Adipocyte (in vitro differentiated cells): ENCODE results near the gene MEIS2.

ENCODE experiments used
- DNase-seq: peaks from one replicate; pipeline ENCODE4 v3.0.0-alpha.2; 2015; ENCODE audit warnings: low read depth
- H3K27me3 ChIP-seq: replicated peaks from 2 replicates; pipeline ENCODE4 v1.7.0; 2013; ENCODE audit warnings: mild to moderate bottlenecking, low read length, moderate library complexity; ENCODE audit not compliant: control insufficient read depth, insufficient read depth
- H3K36me3 ChIP-seq: 2 replicates; pipeline ENCODE4 v1.7.0; 2013; ENCODE audit warnings: low read length, mild to moderate bottlenecking, moderate library complexity; ENCODE audit not compliant: control insufficient read depth, insufficient read depth, severe bottlenecking
- H3K4me1 ChIP-seq: 2 replicates; pipeline ENCODE4 v1.7.0; 2013; ENCODE audit warnings: mild to moderate bottlenecking, low read length, moderate library complexity; ENCODE audit not compliant: control insufficient read depth, insufficient read depth
- H3K4me3 ChIP-seq: 2 replicates; pipeline ENCODE4 v1.7.0; 2013; ENCODE audit warnings: mild to moderate bottlenecking, low read length, moderate library complexity
- H3K9ac ChIP-seq: 2 replicates; pipeline ENCODE4 v1.7.0; 2013; ENCODE audit warnings: mild to moderate bottlenecking, low read length, moderate library complexity
- H3K9me3 ChIP-seq: 2 replicates; pipeline ENCODE4 v1.7.0; 2013; ENCODE audit warnings: mild to moderate bottlenecking, low read length, moderate library complexity; ENCODE audit not compliant: control insufficient read depth

The MEIS2 gene

GRCh38 chr15:37096558-37097143, 3.7 kb downstream of the MEIS2 start:
- peak overlapping the region; percentile 98 for H3K9ac ChIP-seq
- H3K27me3 ChIP-seq: no peaks in the 10 kb centered on the region
- peak overlapping the region; percentile 98 for H3K4me3 ChIP-seq
- peaks cover 17% of the 10 kb centered on the region for H3K36me3 ChIP-seq
- H3K9me3 ChIP-seq: no peaks in the 10 kb centered on the region
- peaks cover 39% of the 10 kb centered on the region for H3K4me1 ChIP-seq
- DNase-seq: peak; percentile 48

DNA sequence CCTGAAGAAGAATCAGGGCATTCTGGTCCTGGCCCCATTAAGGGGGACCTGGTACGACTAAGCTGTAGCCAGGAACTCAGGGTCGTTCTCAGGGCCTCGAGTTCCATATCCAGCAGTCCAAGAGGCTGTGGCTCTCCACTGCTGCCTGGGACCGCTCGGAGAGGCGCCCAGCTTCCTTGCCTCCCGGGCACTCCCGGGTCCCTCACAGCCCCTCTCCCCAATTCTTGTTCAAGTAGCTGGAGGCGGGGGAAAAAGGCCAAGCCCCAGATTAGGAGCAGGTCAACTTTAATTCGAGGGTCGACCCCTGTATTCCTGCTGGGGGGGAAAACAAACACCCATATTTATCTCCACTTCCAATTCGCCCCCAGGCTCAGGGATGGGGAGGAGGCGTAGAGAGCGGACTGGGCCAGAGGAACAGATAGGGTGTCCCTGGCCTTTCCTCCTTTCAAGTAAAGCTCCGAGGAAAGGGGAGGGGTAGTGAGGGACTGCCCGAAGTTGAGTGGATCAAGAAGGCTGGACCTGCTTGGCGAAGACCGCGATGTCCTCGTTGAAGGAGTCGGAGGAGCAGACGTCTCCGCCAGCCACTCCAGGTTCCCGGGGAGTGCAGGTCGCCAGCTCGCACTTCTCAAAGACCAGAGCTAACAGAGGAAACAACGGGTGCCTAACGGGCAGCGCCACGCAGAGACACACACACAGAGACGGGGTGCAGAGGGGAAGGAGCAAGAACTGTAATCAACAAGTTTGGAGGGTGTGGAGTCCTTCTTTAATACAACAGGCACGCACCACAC, 4.4 kb downstream of the MEIS2 start:
- peaks cover 45% of the 10 kb centered on the region for H3K4me1 ChIP-seq
- peak overlapping the region; percentile 98 for H3K4me3 ChIP-seq
- no peaks in the 10 kb centered on the region for H3K9me3 ChIP-seq
- peak overlapping the region; percentile 98 for H3K9ac ChIP-seq
- H3K27me3 ChIP-seq: no peaks in the 10 kb centered on the region
- DNase-seq: no peak
- peaks cover 24% of the 10 kb centered on the region for H3K36me3 ChIP-seq

DNA sequence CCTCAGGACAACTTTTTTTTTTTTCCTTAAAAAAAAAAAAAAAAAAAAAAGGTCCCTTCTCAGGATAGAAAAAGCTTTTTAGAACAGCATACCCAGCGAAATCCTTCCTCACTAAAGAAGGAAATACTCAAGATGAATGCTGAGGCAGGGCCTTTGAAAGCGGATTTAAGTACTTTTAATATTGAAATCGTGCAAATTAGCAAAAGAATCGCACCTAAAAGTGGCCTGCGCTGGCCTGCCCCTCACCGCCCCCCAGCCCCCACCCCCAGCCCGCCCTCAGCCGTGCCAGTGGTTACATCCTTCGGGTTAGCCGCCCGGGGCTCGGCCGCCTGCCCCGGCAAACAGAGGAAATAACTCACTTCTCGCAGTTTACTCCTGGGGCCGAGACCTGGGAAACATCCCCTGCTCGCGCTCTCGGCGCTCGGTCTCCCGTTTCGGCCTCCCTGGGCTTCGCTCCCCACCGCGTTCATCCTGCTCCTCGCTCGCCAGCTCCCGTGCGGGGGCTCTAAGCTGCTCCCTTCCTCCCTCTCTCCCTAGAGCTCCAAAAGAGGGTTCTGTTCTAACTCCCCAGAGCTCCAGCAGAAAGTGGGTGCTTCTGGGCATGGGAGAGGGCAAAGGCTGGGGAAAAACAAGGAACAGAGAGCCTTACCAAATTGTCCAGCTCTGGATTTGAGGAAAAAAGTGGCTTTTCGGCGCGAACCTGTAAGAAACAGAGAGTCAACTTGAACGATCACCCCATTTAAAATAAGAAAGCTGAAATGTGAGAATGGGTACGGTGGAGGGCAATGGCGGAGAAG, 5.2 kb downstream of the MEIS2 start:
- Histone ChIP-seq H3K9ac (peak overlapping the region; percentile 98), H3K4me3 (peak overlapping the region; percentile 98), H3K27me3 (no peaks in the 10 kb centered on the region), H3K36me3 (peaks cover 29% of the 10 kb centered on the region), H3K9me3 (no peaks in the 10 kb centered on the region), H3K4me1 (peaks cover 49% of the 10 kb centered on the region)
- no peak for DNase-seq

- no peaks in the 10 kb centered on the region for H3K9me3 ChIP-seq
- H3K9ac ChIP-seq: peak overlapping the region; percentile 69
- peaks cover 49% of the 10 kb centered on the region for H3K4me1 ChIP-seq
- DNase-seq: peak; percentile 35
- H3K4me3 ChIP-seq: peak overlapping the region; percentile 72
- H3K27me3 ChIP-seq: no peaks in the 10 kb centered on the region
- H3K36me3 ChIP-seq: peaks cover 29% of the 10 kb centered on the region
These were observed 5.9 kb downstream of the MEIS2 start for GRCh38 chr15:37094333-37094914.

DNA sequence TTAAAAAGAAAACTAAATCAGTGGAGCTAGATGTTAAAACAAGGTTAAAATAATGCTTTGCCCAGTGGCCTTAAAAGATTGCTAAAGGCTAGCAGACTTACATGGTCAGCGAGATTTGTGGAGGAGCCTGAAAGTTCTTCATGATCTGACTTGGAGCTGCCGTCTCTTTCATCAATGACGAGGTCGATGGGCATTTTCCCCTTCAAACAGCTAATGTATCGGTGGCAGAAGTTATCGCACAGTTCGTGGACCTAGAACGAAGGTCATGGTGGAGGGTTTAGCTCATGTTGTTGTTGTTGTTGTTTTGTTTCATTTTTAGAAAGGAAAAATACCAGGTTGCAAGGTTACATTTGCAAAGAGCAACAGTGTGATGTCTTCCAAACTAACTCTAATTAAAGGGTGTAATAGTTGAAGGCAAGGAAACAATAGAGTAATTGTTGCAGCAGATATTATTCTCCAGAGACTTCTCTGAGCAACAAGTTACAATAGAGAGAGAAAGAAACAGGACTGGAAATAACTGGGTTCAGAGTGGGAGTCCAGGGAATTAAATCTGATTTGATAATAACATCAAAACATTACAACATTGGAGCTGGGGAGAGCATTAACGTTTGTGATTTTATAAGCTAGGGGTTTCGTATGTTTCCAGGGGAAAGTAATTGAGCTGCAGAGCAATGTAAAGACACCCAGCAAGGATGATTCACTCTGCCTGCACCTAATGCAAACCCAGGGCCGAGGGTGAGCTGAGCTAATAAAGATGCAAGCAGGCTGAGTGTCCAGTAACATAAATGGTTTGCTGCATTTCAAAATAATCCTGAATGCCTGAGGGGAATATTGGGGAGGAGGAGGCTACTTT, 6.6 kb downstream of the MEIS2 start:
- Histone ChIP-seq H3K36me3 (peaks cover 29% of the 10 kb centered on the region), H3K27me3 (no peaks in the 10 kb centered on the region), H3K9me3 (no peaks in the 10 kb centered on the region), H3K4me1 (peaks cover 49% of the 10 kb centered on the region), H3K9ac (peak overlapping the region; percentile 69), H3K4me3 (peak overlapping the region; percentile 72)
- DNase-seq: peak; percentile 68

- Histone ChIP-seq H3K9ac (no peak overlapping the region), H3K27me3 (no peaks in the 10 kb centered on the region), H3K36me3 (peaks cover 41% of the 10 kb centered on the region), H3K4me3 (no peak overlapping the region), H3K9me3 (no peaks in the 10 kb centered on the region), H3K4me1 (peaks cover 55% of the 10 kb centered on the region)
- DNase-seq: no peak
These were observed 9.7 kb downstream of the MEIS2 start for GRCh38 chr15:37090543-37091175.

DNA sequence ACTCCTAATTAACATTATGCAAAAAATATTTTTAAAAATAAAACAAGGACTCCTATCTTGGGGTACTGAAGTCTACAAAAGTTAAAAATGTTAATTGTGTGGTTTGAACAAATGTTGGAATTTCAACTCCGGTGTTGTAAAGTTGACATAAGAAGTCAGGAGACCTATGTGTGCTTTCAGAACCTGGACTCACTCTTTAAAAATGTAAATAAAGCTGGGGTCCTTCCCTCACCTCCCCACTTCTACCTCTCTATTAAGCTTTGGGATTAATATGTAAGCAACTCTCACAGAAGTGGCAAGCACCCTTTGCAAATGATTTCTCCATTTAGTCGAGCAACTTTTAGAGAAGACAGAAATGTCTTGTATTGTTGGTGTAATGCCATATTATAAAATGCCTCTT, 11.9 kb downstream of the MEIS2 start:
- Histone ChIP-seq H3K4me3 (no peak overlapping the region), H3K4me1 (peaks cover 37% of the 10 kb centered on the region), H3K9ac (no peak overlapping the region), H3K27me3 (no peaks in the 10 kb centered on the region), H3K9me3 (no peaks in the 10 kb centered on the region), H3K36me3 (peaks cover 60% of the 10 kb centered on the region)
- no peak for DNase-seq

- no peak for DNase-seq
- H3K9me3 ChIP-seq: no peaks in the 10 kb centered on the region
- peaks cover 64% of the 10 kb centered on the region for H3K36me3 ChIP-seq
- H3K4me3 ChIP-seq: no peak overlapping the region
- peaks cover 24% of the 10 kb centered on the region for H3K4me1 ChIP-seq
- H3K27me3 ChIP-seq: no peaks in the 10 kb centered on the region
- no peak overlapping the region for H3K9ac ChIP-seq
These were observed 13.2 kb downstream of the MEIS2 start for GRCh38 chr15:37087131-37087588.

DNA sequence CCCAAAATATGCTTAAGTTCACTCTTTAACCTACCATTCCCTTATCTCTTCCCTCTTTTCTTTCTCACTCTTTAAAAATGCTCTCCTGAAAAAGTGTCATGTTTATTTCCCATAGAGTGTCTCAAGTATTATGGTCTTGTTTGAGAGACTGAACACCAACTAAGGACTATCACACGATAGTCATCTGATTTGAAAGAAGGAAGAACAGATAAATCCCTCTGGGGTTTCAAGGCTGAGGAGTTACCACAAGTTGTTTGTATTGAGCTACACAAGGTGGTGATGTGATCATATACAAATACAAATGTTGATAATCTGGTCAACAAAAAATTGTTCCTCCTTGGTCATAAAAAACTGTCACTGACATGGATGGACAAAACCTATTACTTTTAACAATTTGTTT, 13.8 kb downstream of the MEIS2 start:
- Histone ChIP-seq H3K4me1 (peaks cover 20% of the 10 kb centered on the region), H3K36me3 (peaks cover 63% of the 10 kb centered on the region), H3K27me3 (no peaks in the 10 kb centered on the region), H3K9ac (no peak overlapping the region), H3K4me3 (no peak overlapping the region), H3K9me3 (no peaks in the 10 kb centered on the region)
- no peak for DNase-seq

DNA sequence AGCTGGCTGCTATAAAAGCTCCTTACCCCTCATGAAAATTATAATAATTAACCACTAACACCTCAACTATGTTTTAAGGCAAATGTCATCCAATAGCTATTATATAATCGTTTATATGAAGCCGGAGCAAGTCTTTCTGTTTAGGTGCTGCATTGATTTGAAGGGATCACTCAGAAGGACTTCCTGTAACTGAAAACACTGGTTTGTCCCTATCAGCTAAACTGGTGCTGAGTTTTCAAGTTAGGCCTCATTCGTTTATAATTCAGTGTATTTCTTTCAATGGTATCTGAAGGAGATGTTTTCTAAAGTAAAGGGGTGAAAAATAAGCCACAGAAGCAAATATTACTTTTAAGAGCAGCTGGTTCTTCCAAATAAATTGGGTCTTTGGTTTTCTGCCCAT, 14.2 kb downstream of the MEIS2 start:
- Histone ChIP-seq H3K9me3 (no peaks in the 10 kb centered on the region), H3K4me3 (no peak overlapping the region), H3K36me3 (peaks cover 62% of the 10 kb centered on the region), H3K27me3 (no peaks in the 10 kb centered on the region), H3K4me1 (peaks cover 16% of the 10 kb centered on the region), H3K9ac (no peak overlapping the region)
- no peak for DNase-seq
